OCI-LY3 (cell line): ENCODE data around the gene PODNL1.

ENCODE experiments used
- CTCF ChIP-seq: fragments of 200-600, 300-600 bp; sonication (generic); IDR thresholded peaks from 2 replicates; pipeline ENCODE4 v1.5.1; 2014; ENCODE audit warnings: antibody characterized with exemption, low read length, low read depth
- EZH2phosphoT487 ChIP-seq: fragments of 200-600 bp; shearing (Covaris generic); IDR thresholded peaks from 2 replicates; pipeline ENCODE4 v1.6.1; 2018; ENCODE audit warnings: antibody characterized with exemption, mixed run types, low read depth

DNA sequence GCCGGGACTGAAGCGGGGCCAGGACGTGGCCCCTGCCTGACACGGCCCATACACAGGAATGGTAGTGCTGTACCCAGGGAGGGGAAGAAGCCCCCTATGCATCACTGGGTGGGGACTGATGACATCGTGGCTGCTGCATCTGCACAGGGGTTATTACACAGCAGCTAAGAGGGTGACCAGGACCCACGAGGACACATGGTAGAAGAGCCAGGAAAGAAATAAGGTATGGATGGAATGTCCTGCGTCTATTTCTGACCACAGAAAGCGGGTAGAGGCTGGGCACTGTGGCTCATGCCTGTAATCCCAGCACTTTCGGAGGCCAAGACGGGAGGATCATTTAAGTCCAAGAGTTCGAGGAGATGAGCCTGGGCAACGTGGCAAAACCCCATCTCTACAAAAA, 38.2 kb upstream of the PODNL1 start:
- TF ChIP-seq CTCF (no peak), EZH2phosphoT487 (no peak)
